Measurements from ENCODE around the gene RHOBTB3. TPM values are rescaled to one million over a fixed set of nuclear protein-coding genes. Genes with fewer than 3 reads are reported as not detected.

RHOBTB3 gene
- total RNA-seq, 1 experiment from 2014 or later = 6.8 TPM

DNA sequence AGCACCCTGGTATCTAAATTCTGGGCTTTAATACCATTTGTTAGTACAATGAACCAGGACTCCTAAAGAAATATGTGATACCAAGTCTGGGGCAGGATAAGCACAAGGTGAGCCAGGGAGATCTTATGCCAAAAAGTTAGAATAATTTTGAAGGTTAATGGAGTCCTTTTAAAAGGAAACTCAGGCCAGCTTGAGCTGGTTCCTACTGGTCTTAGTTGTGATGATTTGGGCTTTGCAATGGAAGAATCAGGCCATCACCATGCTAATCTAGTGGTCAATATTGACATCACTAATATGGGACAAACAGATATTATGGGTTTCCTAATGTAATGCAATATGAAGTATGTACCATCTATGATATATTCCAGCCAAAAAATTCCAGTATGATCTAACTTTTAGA lies 40.8 kb upstream of the RHOBTB3 start:
- Histone ChIP-seq H3K9ac (ENCODE audit: extremely low read depth, insufficient read length, low read length) (no peak overlapping the region), H2BK120ac (ENCODE audit: low read depth, low read length, poor library complexity, severe bottlenecking) (no peak overlapping the region), H2BK5ac (ENCODE audit: insufficient read length, low read length) (no peak overlapping the region), H4K8ac (replicated peaks; ENCODE audit: insufficient read length, low read depth, low read length) (no peak overlapping the region), H3K23me2 (ENCODE audit: insufficient read length, low read depth, low read length, poor library complexity, severe bottlenecking) (no peaks in the 10 kb centered on the region), H4K5ac (ENCODE audit: insufficient read length, low read depth, low read length) (no peak overlapping the region), H3K4ac (ENCODE audit: low read depth, low read length) (no peak overlapping the region), H3K27me3 (ENCODE audit: insufficient read depth, low read length) (no peaks in the 10 kb centered on the region), H3K4me1 (ENCODE audit: insufficient read depth, low read length) (no peaks in the 10 kb centered on the region), H3K4me2 (ENCODE audit: insufficient read depth, insufficient read length, low read length) (no peak overlapping the region), H4K20me1 (ENCODE audit: control insufficient read depth, insufficient read depth, insufficient read length) (no peaks in the 10 kb centered on the region), H2BK12ac (ENCODE audit: insufficient read length, low read depth, low read length) (no peak overlapping the region), H3K23ac (ENCODE audit: insufficient read length, low read depth, low read length) (no peak overlapping the region), H3T11ph (ENCODE audit: low read length) (no peak overlapping the region), H3K27ac (ENCODE audit: insufficient read length, low read depth, low read length) (no peak overlapping the region), H2BK20ac (ENCODE audit: low read depth, low read length, poor library complexity, severe bottlenecking) (no peak overlapping the region), H3K79me1 (ENCODE audit: insufficient read depth, low read depth, low read length, poor library complexity, severe bottlenecking) (no peaks in the 10 kb centered on the region), H2AFZ (ENCODE audit: low read length) (no peak overlapping the region), H3K9me3 (ENCODE audit: control insufficient read depth, low read depth, low read length) (no peaks in the 10 kb centered on the region), H3K14ac (ENCODE audit: insufficient read depth, low read length) (no peak overlapping the region), H2AK5ac (ENCODE audit: insufficient read length, low read length) (no peak overlapping the region), H3K56ac (ENCODE audit: insufficient read length, low read depth, low read length) (no peak overlapping the region), H3K79me2 (ENCODE audit: insufficient read depth, low read length) (no peaks in the 10 kb centered on the region), H2BK15ac (ENCODE audit: low read depth, low read length) (no peak overlapping the region), H4K91ac (ENCODE audit: insufficient read length, low read depth, low read length) (no peak overlapping the region), H3K18ac (ENCODE audit: insufficient read length, low read depth, low read length) (no peak overlapping the region)
- no peak for TF ChIP-seq CTCF (conservative IDR thresholded peaks at IDR 0.05)
- H3K4me3 Mint-ChIP-seq = no peak overlapping the region
- H3K36me3 Mint-ChIP-seq (ENCODE audit: insufficient read depth in 1 of 3, low read depth in 3 of 3) = no peaks in the 10 kb centered on the region; a peak in 1 of 7 replicates
- H3K9me3 Mint-ChIP-seq = no peaks in the 10 kb centered on the region
- H3K27ac Mint-ChIP-seq = no peak overlapping the region
- no peak for DNase-seq
- H3K27me3 Mint-ChIP-seq (ENCODE audit: low read depth) = no peaks in the 10 kb centered on the region
- H3K4me1 Mint-ChIP-seq = no peaks in the 10 kb centered on the region
